IPS DF 19.7 (cell line): ENCODE measurements around the gene MTA3.
"Not testable (repeated sequence)": the region's sequence is repeated elsewhere in the genome, so short reads cannot be mapped to it uniquely, and the experiment has no call there.

Experiments used
- DNase-seq: peaks from one replicate; pipeline ENCODE4 v3.0.0-alpha.2; 2013; ENCODE audit warnings: low read depth, low spot score

Gene MTA3

GRCh38 chr2:42568401-42569115 is at the start of gene MTA3:
MTA3 (plus strand) TSS chr2:42568632; CDS start chr2:42568746, 114 bp downstream.
- DNase-seq, result no peak

- DNase-seq, result no peak
These were observed 48.8 kb upstream of the MTA3 start for GRCh38 chr2:42519624-42520023.

GRCh38 chr2:42522035-42522434 is 46.4 kb upstream of the MTA3 start:
- no peak for DNase-seq

- no peak for DNase-seq
These were observed 45.1 kb upstream of the MTA3 start for GRCh38 chr2:42523341-42523740.

GRCh38 chr2:42532397-42532796 is 36.0 kb upstream of the MTA3 start:
- no peak for DNase-seq

- DNase-seq, result no peak
These were observed 30.9 kb upstream of the MTA3 start for GRCh38 chr2:42537493-42537892.

GRCh38 chr2:42542871-42543270 is 25.6 kb upstream of the MTA3 start:
- no peak for DNase-seq

- no peak for DNase-seq
These were observed 23.3 kb upstream of the MTA3 start for GRCh38 chr2:42545023-42545721.

- DNase-seq, result peak; percentile 85
These were observed 22.5 kb upstream of the MTA3 start for GRCh38 chr2:42545841-42546390.

GRCh38 chr2:42547014-42547413 is 21.4 kb upstream of the MTA3 start:
- DNase-seq, result no peak

- no peak for DNase-seq
These were observed 20.8 kb upstream of the MTA3 start for GRCh38 chr2:42547446-42548295.

- no peak for DNase-seq
These were observed 17.6 kb upstream of the MTA3 start for GRCh38 chr2:42550870-42551269.

GRCh38 chr2:42554392-42554791 is 14.0 kb upstream of the MTA3 start:
- no peak for DNase-seq

- DNase-seq, result no peak
These were observed 12.0 kb upstream of the MTA3 start for GRCh38 chr2:42556315-42556890.

- DNase-seq, result no peak
These were observed 11.1 kb upstream of the MTA3 start for GRCh38 chr2:42557306-42557705.

- no peak for DNase-seq
These were observed 9.6 kb upstream of the MTA3 start for GRCh38 chr2:42558827-42559226.

GRCh38 chr2:42560133-42560532 is 8.3 kb upstream of the MTA3 start:
- DNase-seq, result not testable (repeated sequence)

- DNase-seq, result no peak
These were observed 7.5 kb upstream of the MTA3 start for GRCh38 chr2:42560899-42561298.

- DNase-seq, result no peak
These were observed 5.8 kb upstream of the MTA3 start for GRCh38 chr2:42562474-42563144.

GRCh38 chr2:42566025-42566424 is 2.4 kb upstream of the MTA3 start:
- no peak for DNase-seq

GRCh38 chr2:42566837-42567321 is 1.6 kb upstream of the MTA3 start:
- DNase-seq, result no peak
